NCI-H1092 (cell line): ENCODE measurements around the gene ACTMAP.

Experiments used
- DNase-seq: peaks from one replicate; lab custom pipeline; 2025; lab: John Stamatoyannopoulos, UW

Gene ACTMAP

DNA sequence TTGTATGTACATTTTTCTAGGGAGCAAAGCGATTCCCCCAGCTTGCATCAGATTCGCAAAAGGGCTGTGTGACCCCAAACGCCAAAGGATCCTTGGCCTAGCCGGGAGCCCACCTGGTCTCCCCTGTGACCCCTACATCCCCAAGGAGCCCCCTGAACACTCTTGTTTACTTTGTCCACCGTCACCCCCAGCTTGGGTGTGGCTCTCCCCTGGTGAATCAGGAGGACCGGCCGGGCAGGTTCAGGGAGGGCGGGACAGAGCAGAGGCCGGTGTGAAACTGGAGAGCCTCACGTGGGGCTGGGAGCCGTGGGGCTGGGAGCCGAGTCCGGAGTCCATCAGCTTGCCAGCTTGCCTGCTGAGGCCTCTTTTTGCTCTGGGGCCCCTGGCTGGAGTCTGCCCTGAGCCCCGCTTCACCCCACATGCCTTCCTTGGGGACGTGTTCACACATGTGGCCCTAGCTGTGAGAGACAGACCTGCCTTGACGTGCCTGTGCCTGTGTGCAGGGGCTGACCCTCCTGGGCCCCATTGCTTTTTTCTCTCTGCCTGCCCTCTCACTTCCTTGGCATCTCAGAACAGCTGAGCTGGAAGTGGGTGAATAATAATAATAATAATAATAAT lies 31.4 kb downstream of the ACTMAP start:
- DNase-seq, result no peak

DNA sequence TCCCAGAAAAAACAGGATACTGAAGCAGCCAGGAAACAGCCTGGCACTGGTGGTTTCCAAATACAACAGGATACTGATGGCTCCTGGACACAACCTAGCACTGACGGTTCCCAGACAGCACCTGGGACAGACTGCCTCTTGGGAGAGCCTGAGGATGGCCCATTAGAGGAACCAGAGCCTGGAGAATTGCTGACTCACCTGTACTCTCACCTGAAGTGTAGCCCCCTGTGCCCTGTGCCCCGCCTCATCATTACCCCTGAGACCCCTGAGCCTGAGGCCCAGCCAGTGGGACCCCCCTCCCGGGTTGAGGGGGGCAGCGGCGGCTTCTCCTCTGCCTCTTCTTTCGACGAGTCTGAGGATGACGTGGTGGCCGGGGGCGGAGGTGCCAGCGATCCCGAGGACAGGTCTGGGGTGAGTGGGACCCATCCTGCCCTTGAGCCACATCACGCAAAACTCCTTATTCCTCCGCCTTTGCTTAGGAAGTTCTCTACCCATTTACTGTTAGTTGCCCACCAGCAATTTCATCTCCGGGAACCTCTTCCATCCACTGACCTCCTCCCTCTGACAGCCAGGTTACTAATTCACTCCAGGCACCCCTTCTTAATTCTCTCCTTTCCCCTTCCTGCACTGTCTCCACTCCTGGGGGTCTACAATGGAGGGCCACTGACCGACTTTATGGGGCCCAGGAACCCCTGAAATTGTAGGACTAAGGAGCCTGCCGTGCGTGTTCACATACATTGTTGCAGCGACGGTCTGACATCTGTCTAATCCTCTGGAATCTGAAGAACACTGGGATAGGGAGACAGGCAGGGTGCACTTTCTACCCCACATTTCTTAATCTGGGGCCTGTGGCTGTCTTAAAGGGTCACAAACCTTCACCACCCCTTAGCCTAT lies 32.1 kb downstream of the ACTMAP start:
- no peak for DNase-seq

DNA sequence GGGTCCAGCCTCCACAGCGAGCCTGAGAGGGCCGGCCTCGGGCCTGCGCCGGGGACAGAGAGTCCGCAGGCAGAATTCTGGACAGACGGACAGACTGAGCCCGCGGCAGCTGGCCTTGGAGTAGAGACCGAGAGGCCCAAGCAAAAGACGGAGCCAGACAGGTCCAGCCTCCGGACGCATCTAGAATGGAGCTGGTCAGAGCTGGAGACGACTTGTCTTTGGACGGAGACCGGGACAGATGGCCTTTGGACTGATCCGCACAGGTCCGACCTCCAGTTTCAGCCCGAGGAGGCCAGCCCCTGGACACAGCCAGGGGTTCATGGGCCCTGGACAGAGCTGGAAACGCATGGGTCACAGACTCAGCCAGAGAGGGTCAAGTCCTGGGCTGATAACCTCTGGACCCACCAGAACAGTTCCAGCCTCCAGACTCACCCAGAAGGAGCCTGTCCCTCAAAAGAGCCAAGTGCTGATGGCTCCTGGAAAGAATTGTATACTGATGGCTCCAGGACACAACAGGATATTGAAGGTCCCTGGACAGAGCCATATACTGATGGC lies 32.9 kb downstream of the ACTMAP start:
- DNase-seq, result no peak

DNA sequence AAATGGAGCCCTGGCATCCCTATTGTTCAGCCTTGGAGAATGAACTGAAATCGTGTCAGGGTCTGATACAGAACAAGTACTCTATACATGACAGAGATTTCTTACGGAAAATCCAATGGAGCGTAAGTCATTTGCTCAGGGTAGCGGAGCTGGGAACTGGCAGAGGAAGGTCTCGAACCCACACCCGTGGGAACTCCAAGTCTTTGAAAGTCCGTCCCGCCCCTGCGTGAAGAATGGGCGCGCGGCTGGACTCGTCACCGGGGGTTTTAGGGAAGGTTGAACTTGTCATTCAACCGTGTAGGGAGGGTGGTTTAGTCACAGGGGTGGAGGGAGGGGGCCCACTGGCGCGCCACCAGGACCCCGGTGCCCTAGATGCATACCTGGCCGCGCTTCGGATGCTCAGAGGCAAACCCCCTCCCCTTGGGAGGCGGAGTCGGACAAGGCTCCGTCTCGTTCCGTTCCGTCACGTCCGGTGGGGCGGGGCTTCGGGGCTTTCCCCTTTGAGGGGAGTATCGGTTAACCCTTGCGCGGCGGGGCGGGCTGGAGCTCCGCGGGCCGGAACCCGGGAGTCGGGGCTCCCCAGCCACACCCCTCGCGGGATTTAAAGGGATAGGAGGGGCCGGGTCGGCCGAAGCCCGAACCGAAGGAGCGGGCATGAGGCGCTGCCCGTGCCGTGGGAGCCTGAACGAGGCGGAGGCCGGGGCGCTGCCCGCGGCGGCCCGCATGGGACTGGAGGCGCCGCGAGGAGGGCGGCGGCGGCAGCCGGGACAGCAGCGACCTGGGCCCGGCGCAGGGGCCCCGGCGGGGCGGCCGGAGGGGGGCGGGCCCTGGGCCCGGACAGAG lies 33.6 kb downstream of the ACTMAP start, which contains the start of the genes COQ8B and ITPKC:
Gene COQ8B, minus strand, starts transcription at position 405 of the 843 bp plus-strand sequence. CDS start 2,254 bp downstream, outside the sequence.
Gene ITPKC, plus strand, starts transcription at position 631 of the 843 bp plus-strand sequence. Its CDS starts 24 bp downstream, at position 655.
- peak; percentile 95 for DNase-seq

DNA sequence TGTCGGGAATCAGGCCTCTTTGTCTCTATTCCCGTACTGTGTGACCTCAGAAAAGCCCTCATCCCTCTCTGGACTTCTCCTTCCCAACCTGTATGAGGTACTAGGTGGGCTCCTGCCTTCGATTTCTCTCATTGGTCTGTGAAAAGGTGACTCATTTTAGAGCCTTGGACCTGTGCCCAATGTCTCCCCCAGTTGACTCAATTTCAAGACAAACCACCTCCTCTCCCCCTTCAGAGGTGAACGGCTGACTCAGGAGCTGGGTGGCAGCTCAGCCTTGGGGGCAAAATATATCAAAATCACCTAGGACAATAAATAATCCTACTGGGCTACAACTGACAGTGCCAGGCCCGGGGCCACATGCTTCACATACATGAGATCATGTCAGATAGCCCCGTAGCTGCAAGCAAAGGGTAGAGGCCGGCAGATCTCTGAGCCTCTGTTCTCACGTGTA lies 34.2 kb downstream of the ACTMAP start:
- DNase-seq, result no peak

DNA sequence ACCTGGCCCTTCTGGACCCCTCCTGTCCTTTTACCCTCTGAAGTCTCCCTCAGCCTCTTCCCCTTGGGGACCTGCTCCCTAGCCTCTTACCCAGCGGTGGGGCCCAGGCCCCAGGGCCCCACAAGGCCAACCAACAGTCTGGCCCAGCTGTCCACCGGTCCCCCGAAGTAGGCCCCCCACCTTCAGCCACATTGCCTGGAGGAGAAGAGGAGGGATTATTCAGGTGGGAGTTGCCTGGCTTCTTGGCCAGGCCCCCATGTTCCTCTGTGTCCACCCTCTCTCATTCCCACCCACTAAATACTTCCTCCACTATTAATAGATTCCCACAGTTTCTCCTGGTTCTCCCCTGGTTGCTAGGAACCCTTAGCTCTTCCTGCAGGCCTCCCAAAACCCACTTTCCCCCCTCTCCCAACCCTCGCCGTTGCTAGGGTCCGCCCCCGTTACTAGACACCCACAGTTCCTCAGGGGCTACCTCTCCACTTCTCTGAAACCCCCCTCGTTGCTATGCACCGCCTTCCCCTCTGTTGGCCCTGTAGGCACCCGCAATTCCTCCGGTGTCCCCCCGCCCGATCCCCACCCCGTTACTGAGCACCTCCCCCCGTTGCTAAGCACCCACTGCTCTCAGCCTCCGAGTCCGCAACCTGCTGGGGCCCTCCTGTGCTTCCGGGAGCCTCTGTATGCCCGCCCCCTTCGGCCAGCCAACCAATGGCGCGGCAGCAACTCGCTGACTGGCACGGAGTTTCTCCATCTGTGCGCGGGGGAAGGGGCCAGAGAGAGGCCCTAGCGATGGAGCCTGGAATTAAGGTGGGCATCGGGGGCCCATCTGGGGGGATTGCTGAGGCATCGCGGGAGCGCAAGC lies 35.6 kb downstream of the ACTMAP start:
- DNase-seq, result peak; percentile 87

DNA sequence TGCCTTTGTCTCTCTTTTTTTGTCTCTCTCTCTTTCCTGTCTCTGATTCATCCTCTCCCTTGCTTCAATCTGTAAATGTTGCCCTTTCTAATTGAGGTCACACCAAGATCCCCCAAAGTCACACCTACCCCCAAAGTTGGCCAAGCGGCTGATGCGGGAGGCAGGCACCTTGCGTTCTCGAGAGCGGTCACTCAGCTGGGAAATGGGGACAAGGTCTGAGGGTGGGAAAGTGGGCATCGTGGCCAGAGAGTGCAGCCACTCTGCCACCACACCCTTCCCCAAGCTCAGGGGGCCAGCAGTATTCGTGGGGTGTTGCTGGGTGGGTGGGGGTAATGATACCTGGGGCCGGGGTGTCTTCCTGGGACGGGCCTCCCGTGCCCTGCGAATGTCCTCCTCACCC lies 36.3 kb downstream of the ACTMAP start:
- no peak for DNase-seq

DNA sequence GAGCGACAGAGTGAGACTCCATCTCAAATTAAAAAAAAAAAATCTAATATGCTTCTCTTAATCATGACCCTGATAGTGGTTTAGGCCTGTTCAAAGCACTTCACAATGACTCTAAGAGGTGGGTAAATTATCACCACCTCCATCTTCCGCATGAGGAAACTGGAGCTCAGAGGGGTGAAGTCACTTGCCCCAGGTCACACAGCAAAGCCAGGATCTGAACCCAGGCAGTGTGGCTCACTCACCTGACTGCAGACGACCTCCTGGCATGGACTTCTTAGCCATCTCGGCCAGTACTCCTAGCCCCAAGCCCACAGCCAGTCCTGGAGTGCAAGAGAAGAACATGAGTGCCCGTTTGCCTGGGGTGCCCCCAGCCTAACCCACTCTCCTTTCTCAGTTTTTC lies 40.5 kb downstream of the ACTMAP start:
- no peak for DNase-seq

DNA sequence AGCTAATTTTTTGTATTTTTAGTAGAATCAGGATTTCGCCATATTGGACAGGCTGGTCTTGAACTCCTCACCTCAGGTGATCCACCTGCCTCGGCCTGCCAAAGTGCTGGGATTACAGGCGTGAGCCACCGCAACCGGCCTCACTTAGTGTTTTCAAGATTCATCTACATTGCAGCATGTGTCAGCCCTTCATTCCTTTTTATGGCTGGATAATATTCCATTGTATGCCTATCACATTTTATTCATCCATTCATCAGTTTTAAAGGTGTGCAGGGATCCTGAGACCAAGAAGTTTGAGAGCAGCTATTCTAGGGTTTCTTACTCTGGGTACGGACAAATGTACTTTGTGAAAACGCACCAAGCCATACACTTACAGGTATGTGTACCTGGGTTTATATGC lies 42.7 kb downstream of the ACTMAP start:
- no peak for DNase-seq

DNA sequence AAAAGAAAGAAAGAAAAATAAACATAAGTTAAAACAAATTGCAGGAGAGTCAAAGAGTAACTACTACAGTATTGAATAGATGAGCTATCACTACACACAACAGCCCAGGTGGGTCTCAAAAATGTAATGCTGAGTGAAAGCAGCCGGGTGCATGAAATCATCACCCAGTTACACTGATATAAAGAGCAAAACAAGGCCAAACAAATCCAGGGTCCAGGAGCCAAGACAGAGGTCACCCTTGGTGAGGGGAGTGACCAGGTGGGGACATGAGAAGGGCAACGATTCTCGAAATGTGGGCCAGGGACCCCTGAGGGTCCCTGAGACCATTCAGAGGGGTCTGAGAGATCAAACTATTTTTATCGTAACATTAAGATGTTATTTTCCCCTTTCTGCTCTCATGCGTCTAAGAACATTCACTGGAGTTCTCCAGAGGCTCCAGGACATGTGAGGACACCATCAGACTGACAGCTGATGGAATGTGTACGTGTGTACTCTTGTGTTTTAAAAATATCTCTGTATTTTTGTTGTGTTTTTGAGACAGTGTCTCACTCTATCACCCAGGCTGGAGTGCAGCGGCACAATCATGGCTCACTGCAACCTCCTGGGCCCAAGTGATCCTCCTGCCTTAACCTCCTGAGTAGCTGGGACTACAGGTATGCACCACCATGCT lies 44.2 kb downstream of the ACTMAP start:
- DNase-seq, result no peak

DNA sequence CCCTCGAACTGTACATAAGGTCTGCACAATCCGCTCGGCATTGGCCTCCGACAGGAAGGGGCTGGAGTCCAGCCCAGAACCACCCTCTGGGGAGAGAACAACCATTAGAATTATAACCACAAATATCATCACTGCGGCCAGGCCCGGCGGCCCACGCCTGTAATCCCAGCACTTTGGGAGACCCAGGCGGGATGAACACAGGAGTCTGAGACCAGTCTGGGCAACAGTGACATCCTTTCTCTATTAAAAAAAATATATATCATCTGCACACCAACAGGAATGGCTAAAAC lies 45.0 kb downstream of the ACTMAP start:
- no peak for DNase-seq

DNA sequence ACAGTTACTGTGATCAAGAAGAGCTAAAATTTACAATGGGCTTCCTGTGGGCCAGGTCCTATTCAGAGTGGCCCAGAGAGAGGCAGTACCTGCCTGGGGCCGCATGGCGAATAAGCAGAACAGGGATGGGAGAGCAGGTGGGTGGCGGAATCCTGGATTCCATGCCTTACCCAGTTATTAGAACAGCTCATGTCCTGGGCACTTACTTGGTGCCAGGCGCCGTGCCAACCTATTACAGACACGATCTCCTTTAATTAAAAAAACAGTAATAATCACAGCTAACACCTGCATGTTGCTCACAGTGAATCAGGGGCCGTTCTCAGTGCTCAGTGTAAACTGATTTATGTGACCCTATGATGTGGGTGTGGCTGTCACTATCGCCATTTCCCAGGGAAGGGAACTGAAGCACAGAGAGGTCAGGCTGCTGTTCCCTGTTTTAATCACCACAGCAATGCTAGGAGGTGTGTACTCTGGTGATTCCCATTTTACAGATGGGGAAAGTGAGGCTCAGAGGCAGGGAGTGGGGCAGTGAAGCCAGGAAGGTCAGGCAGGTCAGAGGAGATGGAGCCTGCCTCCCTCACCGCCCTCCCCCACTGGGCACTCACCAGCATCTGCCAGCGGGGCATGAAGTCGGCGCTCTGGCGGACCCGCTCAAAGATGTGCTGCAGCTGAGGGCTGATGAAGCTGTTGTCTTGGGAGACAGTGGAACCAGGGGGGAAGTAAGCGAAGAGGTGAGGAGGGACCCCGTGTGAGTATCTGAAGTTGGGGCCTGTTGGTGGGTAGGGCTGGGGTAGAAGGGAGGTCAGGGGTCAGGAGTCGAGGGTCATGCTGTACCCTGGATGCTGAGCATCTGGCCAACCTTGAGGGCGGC lies 45.6 kb downstream of the ACTMAP start:
- DNase-seq, result no peak

DNA sequence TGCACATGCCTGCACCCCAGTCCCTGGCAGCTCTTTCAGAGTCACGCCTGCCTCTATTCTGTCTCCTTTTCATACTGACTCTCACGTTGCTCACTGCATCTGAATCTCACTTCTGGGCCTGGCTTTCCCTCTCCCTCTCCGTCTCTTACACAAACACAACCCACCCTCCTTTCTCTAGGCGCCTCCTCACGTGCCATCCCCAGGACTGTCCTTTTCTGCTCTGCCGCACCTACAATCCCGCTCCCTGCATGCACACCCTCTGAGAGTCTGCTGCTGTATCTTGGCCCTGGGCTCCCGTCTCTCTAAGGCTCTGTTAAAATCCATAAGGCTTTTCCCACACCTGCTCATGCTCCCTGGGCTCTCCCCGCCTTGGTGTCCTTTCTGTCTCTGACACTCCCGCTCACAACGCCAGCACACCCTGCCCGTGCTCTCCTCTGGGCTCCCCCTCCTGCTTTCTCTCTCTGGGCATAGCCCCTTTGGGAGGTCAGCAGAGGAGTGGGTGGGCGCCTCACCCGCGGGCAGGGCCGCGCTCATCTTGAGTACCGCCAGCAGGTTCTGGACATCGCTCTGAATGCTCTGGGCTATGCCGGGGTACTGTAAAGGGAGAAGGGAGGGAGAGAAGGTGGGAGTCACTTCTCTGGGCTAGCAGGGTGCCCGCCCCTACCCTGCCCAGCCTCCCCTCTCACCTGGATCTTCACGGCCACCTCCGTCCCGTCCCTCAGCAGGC lies 47.1 kb downstream of the ACTMAP start:
- no peak for DNase-seq

DNA sequence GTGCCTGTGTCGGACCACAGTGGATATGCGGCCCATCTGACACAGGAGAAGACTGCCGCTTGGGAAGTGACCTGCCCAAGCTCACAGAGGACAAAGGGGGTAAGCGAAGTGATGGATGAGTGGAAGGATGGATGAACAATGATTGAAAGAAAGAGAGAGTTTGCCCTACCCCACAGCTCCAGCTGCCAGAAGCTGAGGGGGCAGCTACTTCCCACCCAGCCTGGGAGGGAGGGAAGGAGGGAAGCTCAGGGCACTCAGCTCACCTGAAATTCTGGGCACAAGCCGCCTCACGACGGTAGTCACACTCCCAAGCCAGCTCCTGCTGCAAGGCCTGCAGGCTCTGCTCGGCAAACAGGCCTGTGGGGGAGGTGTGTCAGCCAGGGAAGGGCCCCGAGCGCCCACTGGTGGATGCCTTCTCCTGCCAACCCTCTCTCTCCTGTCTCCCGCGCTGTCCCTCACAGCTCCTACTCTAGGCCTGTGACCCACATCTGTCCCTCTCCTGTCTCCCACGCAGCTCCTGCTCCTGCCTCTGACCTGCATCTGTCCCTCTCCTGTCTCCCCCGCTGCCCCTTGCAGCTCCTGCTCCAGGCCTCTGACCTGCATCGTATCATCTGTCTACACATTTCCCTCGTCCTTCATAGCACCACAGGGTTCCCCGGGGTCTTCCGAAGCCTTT lies 47.8 kb downstream of the ACTMAP start:
- DNase-seq, result no peak

DNA sequence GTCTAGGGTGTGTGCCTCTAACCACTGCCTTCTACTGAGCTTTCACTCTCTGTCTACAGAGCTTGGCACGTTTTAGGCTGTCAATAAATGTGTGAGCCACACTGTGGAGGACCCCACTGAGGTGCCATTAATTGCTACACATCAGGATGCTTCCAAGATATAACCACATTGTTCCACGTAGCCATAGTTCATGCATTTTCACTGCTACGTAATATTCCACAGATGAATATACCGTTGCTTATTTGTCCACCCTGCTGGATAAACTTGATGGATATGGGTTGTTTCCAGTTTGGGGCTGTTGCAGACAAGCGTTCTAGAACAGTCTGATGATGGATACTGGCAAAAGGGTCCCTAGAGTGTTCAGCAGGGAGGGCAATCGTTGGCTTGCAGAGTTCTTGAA lies 48.5 kb downstream of the ACTMAP start:
- no peak for DNase-seq

DNA sequence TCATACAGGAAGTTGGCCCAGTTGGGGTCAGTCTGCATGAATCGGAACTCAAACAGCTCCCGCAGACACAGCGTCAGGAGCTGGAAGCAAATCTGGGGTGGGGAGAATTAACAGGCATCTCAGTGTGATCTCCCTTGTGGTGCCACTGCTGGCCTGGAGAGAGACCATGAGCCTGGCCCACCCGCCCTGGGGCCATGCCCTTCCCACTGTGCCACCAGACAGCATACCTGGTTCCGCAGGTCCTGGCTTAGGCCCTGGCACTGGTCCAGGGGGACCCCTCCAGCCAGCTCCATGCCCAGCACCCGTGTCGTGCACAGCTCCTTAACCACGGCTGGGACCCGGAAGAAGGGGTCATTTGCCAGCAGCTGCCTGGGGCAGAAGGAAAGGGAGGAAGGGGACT lies 50.2 kb downstream of the ACTMAP start:
- no peak for DNase-seq

DNA sequence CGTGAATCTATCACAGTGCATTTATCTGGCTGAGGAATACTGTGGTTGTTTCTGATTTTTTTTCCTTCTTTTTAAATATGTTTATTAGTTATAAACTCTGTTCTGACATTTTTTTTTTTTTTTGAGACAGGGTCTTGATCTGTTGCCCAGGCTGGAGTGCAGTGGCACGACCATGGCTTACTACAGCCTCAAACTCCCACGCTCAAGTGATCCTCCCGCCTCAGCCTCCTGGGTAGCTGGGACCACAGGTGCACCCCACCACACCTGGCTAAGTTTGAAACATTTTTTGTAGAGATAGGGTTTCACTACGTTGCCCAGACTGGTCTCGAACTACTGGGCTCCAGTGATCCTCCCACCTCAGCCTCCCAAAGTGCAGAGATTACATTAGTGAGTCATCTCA lies 53.3 kb downstream of the ACTMAP start:
- no peak for DNase-seq

DNA sequence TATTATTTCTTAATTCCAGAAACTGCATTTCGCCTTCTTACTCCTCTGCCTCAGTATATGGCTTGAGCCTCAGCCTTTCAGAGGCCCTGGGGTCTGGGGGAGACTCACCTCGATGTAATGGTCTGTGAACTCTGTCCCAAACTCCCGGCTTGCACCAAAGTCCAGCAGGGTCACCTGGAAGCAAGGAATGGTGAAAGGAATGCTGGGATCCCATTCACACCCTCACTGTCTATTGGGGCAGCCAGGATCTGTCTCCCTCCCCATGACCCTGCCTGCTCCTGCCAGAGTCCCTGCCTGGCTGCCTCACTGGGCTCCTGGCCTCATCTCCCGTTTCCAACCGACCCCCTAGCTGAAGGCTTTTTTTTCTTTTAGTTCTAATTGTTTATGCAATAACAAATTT lies 54.4 kb downstream of the ACTMAP start:
- no peak for DNase-seq
